Tibial nerve (tissue), 4 donors: ENCODE measurements around the gene ZC3H15.

Experiments
- CTCF ChIP-seq, 5 experiments: fragments of 200-600 bp in 3 of 5; fragments of 450-650 bp in 2 of 5; sonication (generic) in 3 of 5; IDR thresholded peaks; one replicate each; pipeline ENCODE4 v1.5.1; 2016 to 2019; ENCODE audit warnings: antibody characterized with exemption in 5 of 5, mild to moderate bottlenecking in 3 of 5, moderate library complexity in 2 of 5
- EP300 ChIP-seq, 2 donors: sonication (generic); formaldehyde crosslinking; IDR thresholded peaks; one replicate each; pipeline ENCODE4 v1.6.1; 2017; ENCODE audit warnings: antibody characterized with exemption in 2 of 2, mild to moderate bottlenecking in 1 of 2

- TF ChIP-seq CTCF (IDR thresholded peaks at IDR 0.05) = no peak
- no peak for TF ChIP-seq EP300 (IDR thresholded peaks at IDR 0.05)
These were observed 11.9 kb downstream of the ZC3H15 start for GRCh38 chr2:186497928-186498327.
